ENCODE results near the gene AKAP8L. TPM values are rescaled to one million over a fixed set of nuclear protein-coding genes. Genes with fewer than 3 reads are reported as not detected.

AKAP8L gene
- total and polyA plus RNA-seq, 9 of the 15 experiments (the other 6 are each of a cell fraction or from before 2014, with no cell fraction given), result 2.4 to 116 (median 70.7) TPM

DNA sequence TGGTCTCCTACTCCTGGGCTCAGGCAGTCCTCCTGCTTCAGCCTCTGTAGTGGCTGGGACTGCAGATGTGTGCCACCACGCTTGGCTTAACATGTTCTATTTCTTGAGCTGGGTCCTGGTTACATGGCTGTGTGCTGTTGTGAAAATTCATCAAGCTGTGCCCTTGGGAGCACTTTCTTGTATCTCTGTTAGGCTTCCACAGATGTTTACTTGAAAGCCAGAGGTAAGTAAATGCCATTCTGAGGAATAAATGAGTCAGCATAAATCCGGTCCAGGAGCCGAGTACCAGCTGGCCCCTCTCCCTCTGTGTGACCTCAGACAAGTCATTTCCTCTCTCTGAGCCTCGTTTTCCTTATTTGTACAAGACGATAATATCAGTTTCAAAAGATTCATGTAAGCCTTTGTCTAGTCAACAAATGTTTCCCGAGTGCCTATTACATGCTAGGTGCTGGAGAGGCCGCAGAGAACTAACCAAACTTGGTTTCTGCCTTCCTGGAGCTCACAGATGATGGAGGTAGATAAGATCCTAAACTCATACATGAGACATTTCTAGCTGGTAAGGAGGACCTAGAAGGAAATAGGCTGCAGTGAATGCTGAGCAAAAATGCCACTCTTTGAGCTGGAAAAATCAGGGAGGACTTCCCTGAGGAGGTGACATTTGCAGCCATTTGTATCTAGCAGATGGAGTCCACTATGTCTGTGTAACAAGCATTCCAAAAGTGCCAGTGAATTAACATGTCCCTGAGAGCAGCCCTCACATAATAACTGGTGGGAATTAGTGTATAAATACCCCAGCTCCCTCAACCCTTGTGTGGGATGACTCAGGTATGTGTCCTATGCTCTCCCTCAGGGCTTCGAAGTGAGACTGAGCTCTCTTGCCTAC is 48.3 kb upstream of the AKAP8L start (continued):
- TF ChIP-seq PTTG1 (tag; IDR thresholded peaks at IDR 0.05; ENCODE audit: low read depth) (no peak), CCNT2 (IDR thresholded peaks at IDR 0.05; ENCODE audit: borderline replicate concordance, extremely low read depth, insufficient read length, low read depth, low read length) (no peak), PCBP2 (IDR thresholded peaks at IDR 0.05; ENCODE audit: low read depth, low read length, poor library complexity, severe bottlenecking) (no peak), ARID2 (IDR thresholded peaks at IDR 0.05) (no peak)
- TF ChIP-seq, protein P1, sequence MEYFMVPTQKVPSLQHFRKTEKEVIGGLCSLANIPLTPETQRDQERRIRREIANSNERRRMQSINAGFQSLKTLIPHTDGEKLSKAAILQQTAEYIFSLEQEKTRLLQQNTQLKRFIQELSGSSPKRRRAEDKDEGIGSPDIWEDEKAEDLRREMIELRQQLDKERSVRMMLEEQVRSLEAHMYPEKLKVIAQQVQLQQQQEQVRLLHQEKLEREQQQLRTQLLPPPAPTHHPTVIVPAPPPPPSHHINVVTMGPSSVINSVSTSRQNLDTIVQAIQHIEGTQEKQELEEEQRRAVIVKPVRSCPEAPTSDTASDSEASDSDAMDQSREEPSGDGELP (CRISPR knock-in tag; IDR thresholded peaks at IDR 0.05; ENCODE audit: borderline replicate concordance), result no peak
- TF ChIP-seq, protein P2, sequence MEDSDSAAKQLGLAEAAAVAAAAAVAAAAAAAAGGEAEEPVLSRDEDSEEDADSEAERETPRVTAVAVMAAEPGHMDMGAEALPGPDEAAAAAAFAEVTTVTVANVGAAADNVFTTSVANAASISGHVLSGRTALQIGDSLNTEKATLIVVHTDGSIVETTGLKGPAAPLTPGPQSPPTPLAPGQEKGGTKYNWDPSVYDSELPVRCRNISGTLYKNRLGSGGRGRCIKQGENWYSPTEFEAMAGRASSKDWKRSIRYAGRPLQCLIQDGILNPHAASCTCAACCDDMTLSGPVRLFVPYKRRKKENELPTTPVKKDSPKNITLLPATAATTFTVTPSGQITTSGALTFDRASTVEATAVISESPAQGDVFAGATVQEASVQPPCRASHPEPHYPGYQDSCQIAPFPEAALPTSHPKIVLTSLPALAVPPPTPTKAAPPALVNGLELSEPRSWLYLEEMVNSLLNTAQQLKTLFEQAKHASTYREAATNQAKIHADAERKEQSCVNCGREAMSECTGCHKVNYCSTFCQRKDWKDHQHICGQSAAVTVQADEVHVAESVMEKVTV (CRISPR knock-in tag; IDR thresholded peaks at IDR 0.05), result no peak
- TF ChIP-seq, protein P3, sequence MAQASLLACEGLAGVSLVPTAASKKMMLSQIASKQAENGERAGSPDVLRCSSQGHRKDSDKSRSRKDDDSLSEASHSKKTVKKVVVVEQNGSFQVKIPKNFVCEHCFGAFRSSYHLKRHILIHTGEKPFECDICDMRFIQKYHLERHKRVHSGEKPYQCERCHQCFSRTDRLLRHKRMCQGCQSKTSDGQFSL (CRISPR knock-in tag; IDR thresholded peaks at IDR 0.05), result no peak
- TF ChIP-seq, protein P3 (tag; IDR thresholded peaks at IDR 0.05), result no peak
